Hepatic stellate cell (primary cell): ENCODE results near the gene GPR63.

ENCODE experiments used
- DNase-seq: peaks from one replicate; pipeline ENCODE4 v3.0.0; 2011; ENCODE audit warnings: low spot score

The GPR63 gene

DNA sequence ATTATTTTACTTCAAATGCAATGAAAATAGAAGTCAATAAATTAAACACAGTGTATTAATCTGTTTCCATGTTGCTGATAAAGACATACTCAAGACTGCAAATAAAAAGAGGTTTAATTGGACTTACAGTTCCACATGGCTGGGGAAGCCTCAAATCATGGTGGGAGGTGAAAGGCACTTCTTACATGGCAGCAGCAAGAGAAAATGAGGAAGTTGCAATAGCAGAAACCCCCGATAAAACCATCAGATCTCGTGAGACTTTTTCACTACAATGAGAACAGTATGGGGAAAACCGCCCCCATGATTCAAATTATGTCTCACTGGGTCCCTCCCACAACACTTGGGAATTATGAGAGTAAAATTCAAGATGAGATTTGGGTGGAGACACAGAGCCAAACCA, 82.2 kb downstream of the GPR63 start:
- no peak for DNase-seq

DNA sequence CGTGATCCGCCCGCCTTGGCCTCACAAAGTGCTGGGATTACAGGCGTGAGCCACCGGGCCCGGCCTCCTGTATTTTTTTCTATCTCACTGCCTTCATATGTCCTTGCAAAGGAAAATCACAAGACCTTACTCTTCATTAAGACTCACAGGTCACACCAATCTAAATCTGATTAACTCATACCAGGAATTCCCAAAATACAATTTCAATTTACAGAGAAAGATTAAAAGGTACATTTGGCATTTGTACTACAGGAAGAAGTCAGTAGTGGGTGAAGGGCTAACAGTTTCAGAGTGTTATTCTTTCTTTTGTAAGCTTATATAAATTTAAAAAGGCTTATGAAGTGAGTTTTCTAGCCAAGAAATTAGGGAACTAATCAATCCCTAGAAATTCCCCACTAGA, 87.4 kb downstream of the GPR63 start:
- no peak for DNase-seq
